Fibroblast of the aortic adventitia (primary cell): ENCODE data around the gene GPR153. TPM values are rescaled to one million over a fixed set of nuclear protein-coding genes. Genes with fewer than 3 reads are reported as not detected.

Experiments used
- DNase-seq: peaks from one replicate; pipeline ENCODE4 v3.0.0-alpha.2; 2010; ENCODE audit warnings: low read depth
- H3K4me3 ChIP-seq: 2 replicates; pipeline ENCODE4 v1.5.1; 2011; ENCODE audit warnings: low read depth, mild to moderate bottlenecking, control low read depth, low read length, moderate library complexity
- total RNA-seq: library from RNA; depleted of rRNA; stranded (reverse); fragments of >200 nt; gene quantifications from 2 replicates; pipeline ENCODE4 v1.2.3, GENCODE V29; 2012; ENCODE audit warnings: low replicate concordance
- TF ChIP-seq, protein P1 (sequence below): IDR thresholded peaks from 2 replicates; pipeline ENCODE4 v1.5.1; 2011; ENCODE audit warnings: mild to moderate bottlenecking, low read length, control low read depth, inconsistent platforms; ENCODE audit not compliant: insufficient read depth

The GPR153 gene
- total RNA-seq, 1 donor, result 9.9 TPM

DNA sequence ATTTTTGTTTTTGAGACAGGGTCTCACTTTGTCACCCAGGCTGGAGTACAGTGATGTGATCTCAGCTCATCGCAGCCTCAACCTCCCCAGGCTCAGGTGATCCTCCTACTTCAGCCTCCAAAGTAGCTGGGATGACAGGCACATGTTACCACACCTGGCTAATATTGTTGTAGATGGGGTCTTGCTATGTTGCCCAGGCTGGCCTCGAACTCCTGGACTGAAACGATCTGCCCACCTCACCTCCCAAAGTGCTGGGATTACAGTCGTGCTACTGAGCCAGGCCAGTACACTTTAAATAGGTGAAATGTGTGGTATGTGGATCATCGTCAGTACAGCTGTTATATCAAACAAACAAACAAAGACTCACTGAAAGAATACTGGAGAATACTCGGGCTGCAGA, 35.0 kb upstream of the GPR153 start:
- H3K4me3 ChIP-seq, result no peak overlapping the region
- DNase-seq, result no peak
- TF ChIP-seq, protein P1, sequence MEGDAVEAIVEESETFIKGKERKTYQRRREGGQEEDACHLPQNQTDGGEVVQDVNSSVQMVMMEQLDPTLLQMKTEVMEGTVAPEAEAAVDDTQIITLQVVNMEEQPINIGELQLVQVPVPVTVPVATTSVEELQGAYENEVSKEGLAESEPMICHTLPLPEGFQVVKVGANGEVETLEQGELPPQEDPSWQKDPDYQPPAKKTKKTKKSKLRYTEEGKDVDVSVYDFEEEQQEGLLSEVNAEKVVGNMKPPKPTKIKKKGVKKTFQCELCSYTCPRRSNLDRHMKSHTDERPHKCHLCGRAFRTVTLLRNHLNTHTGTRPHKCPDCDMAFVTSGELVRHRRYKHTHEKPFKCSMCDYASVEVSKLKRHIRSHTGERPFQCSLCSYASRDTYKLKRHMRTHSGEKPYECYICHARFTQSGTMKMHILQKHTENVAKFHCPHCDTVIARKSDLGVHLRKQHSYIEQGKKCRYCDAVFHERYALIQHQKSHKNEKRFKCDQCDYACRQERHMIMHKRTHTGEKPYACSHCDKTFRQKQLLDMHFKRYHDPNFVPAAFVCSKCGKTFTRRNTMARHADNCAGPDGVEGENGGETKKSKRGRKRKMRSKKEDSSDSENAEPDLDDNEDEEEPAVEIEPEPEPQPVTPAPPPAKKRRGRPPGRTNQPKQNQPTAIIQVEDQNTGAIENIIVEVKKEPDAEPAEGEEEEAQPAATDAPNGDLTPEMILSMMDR, result no peak

DNA sequence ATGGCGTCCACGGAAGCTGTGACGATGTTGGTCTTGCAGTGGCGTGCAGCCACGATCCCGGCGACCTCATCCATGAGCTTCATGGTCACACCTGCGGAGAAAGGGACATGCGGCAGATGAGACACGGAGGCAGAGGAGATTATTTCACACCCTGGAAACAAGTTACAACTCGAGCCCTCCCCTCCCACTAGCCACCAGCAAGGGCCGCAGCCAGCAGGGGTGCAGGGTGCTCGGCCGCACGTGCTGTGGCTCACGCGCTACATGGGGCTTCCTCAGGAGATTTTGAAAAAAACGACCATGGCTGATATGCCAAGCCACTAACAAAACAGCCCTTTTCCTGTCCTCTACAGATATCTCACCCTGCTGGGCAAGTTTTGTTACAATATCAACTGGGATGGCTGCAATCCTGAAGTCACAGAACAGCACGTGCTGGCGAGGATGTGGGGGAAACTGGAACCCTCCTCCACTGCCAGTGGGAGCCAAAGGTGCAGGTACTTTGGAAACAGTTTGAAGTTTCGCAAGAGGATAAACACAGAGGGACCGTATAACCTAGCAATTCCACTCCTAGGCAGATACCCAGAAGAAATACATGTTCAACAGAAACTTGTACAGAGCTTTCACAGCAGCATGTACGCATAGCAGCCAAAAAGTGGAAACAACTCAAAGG, 34.1 kb upstream of the GPR153 start:
- TF ChIP-seq, protein P1, result no peak
- no peak overlapping the region for H3K4me3 ChIP-seq
- no peak for DNase-seq

DNA sequence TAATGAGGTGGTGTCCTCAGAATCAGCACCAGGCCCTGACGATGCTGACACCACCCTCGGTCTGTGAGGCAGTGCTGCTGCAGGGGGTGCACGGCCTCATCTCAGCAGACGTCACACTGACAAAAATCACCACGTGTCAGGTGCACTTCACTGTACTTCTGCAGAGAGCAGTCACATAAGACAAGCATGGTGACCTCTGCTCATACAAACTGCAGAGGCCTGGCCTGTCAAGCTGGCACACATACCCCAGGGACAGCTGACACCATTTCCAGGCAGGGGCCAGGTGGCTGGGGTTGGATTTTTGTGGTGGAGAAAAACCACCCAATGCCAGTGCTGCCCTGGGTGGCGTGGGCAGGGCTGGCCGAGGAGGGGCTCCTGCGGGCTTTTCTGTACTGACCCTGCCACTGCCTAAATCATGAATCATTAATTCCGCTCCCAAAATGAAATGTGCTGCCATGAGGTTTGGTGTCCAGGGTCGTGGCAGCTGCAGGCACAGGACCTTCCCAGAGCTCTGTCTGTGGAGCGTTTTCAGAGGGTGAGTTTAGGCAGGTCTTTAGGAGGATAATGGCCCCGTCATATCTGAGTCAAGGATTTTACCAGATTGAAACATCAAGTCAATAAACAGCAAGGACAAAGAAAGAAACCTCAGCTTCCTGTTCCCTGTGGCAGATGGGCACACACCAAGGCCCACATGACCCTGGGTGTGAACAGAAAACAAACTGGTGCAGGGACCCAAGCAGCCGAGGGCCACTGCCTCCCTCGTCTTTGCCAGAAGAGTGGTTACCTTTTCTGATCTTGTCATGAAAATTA, 33.4 kb upstream of the GPR153 start:
- DNase-seq, result no peak
- H3K4me3 ChIP-seq, result no peak overlapping the region
- TF ChIP-seq, protein P1, result no peak

DNA sequence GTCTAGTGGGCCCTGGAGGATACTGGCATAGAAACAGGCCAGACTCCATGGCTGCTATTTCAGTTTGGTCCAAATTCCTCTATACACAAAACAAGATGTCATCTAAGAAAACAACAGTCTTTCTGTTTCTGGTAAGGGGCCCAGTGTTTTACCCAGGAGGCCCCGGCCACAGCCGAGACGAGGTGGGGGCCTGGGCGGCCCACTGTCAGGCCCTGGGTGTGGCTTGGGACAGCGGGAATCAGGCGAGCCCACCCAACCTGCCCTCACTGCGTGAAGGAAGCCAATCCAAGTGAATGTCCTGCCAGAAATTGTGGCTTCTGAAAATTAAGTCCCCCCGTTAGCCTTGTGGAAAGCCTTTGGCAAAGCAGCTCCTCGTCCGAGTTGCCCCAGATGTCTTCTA, 31.2 kb upstream of the GPR153 start:
- TF ChIP-seq, protein P1, result no peak
- DNase-seq, result no peak
- no peak overlapping the region for H3K4me3 ChIP-seq

DNA sequence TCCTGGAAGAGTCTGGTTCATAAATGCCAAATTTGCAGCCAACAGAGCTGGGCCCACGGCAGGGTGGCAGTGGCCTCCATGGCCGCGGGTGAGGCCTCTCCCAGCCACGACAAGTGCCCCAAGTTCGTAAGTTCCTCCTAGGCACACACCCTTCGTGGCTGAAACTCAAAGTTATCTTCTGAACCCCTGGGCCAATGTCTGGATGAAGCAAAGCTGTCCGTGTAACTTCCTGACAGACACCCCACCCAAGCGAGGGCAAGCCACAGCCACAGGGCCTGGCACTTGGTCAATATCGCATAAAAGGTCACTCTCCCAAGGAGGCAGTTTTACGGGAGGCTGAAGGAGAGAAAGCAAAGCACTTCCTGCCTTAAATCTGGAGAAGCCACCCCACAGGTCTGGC, 27.8 kb upstream of the GPR153 start:
- DNase-seq, result no peak
- TF ChIP-seq, protein P1, result no peak
- H3K4me3 ChIP-seq, result no peak overlapping the region

DNA sequence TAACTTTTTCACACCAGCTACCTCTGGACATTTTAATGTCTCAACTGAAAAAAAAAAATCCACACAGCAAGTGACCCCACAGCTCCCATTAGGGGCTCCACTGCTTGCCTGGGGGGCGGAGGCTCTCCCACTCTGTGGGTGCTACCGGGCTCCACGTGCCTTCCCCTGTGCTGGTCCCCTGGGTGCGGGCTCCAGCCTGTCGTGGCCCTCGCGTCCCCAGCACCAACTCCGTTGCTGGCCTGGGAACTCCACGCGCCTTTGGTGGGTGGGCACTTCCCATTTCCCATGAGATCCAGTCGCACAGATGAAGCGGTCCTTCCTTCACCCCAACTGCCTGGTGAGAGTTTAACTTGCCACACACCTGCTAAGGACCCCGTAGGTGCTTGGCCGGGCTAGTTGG, 27.1 kb upstream of the GPR153 start:
- TF ChIP-seq, protein P1, result no peak
- H3K4me3 ChIP-seq, result no peak overlapping the region
- no peak for DNase-seq
